T-cell (primary cell): ENCODE data around the gene P2RX4. TPM values are rescaled to one million over a fixed set of nuclear protein-coding genes. Genes with fewer than 3 reads are reported as not detected.
"Not testable (repeated sequence)": the region's sequence is repeated elsewhere in the genome, so short reads cannot be mapped to it uniquely, and the experiment has no call there.

Experiments
- ATAC-seq, 4 experiments: fragments of 200-7000 bp in 3 of 4; fragments of 150-1000 bp in 1 of 4; cut with Tn5 transposase; replicated peaks in 1 of 4; 1 replicate in 3 of 4; 2 replicates in 1 of 4; pipeline ENCODE4 v1.10.0; 2021; ENCODE audit warnings: moderate library complexity in 3 of 4, mild to moderate bottlenecking in 2 of 4, moderate number of reproducible peaks in 1 of 4
- CTCF ChIA-PET, 2 donors: fragments of 300-600 bp; sonication (Branson Sonifier 250); formaldehyde crosslinking; loops; one replicate each; lab custom pipeline; 2022; ENCODE audit warnings: antibody characterized with exemption in 2 of 2; lab: Charles Lee
- POLR2A ChIA-PET, 2 donors: fragments of 300-600 bp; sonication (Branson Sonifier 250); formaldehyde crosslinking; loops; one replicate each; lab custom pipeline; 2022; ENCODE audit warnings: antibody characterized with exemption in 2 of 2; lab: Charles Lee
- DNase-seq, 35 experiments: peaks; one replicate each; pipeline versions ENCODE4 v3.0.0 to v3.0.0-alpha.2; 2013 to 2023
- H3K27ac ChIP-seq: one replicate; pipeline ENCODE4 v1.5.1; 2013; ENCODE audit warnings: low read length
- H3K27me3 ChIP-seq, 2 experiments: replicated peaks in 1 of 2; 1 replicate in 1 of 2; 2 replicates in 1 of 2; pipeline versions ENCODE4 v1.6.1 to v1.7.0; 2013; ENCODE audit warnings: low read length in 1 of 2, mixed read lengths in 1 of 2; ENCODE audit not compliant: control insufficient read depth in 2 of 2, insufficient read depth in 2 of 2; ENCODE audit errors: extremely low read depth in 1 of 2
- H3K36me3 ChIP-seq, 2 donors: 1 replicate in 1 of 2; 2 replicates in 1 of 2; pipeline versions ENCODE4 v1.6.1 to v1.7.0; 2013; ENCODE audit warnings: low read length in 1 of 2; ENCODE audit not compliant: control insufficient read depth in 2 of 2, insufficient read depth in 1 of 2; ENCODE audit errors: extremely low read depth in 1 of 2
- H3K4me1 ChIP-seq, 2 experiments: 1 replicate in 1 of 2; 2 replicates in 1 of 2; pipeline versions ENCODE4 v1.6.1 to v1.7.0; 2013; ENCODE audit warnings: low read length in 2 of 2, mixed read lengths in 1 of 2; ENCODE audit not compliant: insufficient read depth in 2 of 2, control insufficient read depth in 1 of 2; ENCODE audit errors: extremely low read depth in 1 of 2
- H3K4me3 ChIP-seq, 2 donors: 1 replicate in 1 of 2; 2 replicates in 1 of 2; pipeline versions ENCODE4 v1.5.1 to v1.7.0; 2013; ENCODE audit warnings: mild to moderate bottlenecking in 2 of 2, low read length in 1 of 2, moderate library complexity in 1 of 2; ENCODE audit not compliant: control insufficient read depth in 1 of 2; ENCODE audit errors: extremely low read depth in 1 of 2
- H3K9me3 ChIP-seq: 2 replicates; pipeline ENCODE4 v1.7.0; 2013
- H3K27ac Mint-ChIP-seq, 2 donors: one replicate each; pipeline ENCODE4 v1.8.0; 2020 to 2021; ENCODE audit warnings: mild to moderate bottlenecking in 2 of 2, mixed read lengths in 2 of 2
- H3K27me3 Mint-ChIP-seq, 2 donors: one replicate each; pipeline ENCODE4 v1.8.0; 2021 to 2022; ENCODE audit warnings: mixed read lengths in 2 of 2
- H3K36me3 Mint-ChIP-seq: one replicate; pipeline ENCODE4 v1.8.0; 2021; ENCODE audit warnings: mixed read lengths
- H3K4me1 Mint-ChIP-seq, 3 donors: one replicate each; pipeline ENCODE4 v1.8.0; 2020 to 2022; ENCODE audit warnings: mixed read lengths in 3 of 3, mild to moderate bottlenecking in 1 of 3
- H3K4me3 Mint-ChIP-seq, 3 donors: one replicate each; pipeline ENCODE4 v1.8.0; 2020 to 2022; ENCODE audit warnings: mild to moderate bottlenecking in 3 of 3, mixed read lengths in 3 of 3, moderate library complexity in 3 of 3
- H3K9me3 Mint-ChIP-seq, 3 donors: one replicate each; pipeline ENCODE4 v1.8.0; 2020 to 2022; ENCODE audit warnings: mixed read lengths in 3 of 3
- WGBS: methylation state at CpG from one replicate; pipeline ENCODE4 v1.1.5; 2013; ENCODE audit warnings: missing lambda C conversion rate; ENCODE audit not compliant: insufficient coverage; 5-methylcytosine and 5-hydroxymethylcytosine counted together
- total RNA-seq, 35 experiments: library from RNA in 6 of 35; stranded (reverse) in 6 of 35; fragments of 120-200 nt in 1 of 35; gene quantifications; one replicate each; pipeline versions ENCODE4 v1.2.1 to v1.2.4 and lab custom pipeline; 2013 to 2026

The P2RX4 gene
- total RNA-seq, 5 donors from 2014 or later (not counting 1 experiment from before 2014, with no cell fraction given), result 36.2 to 62.3 (median 36.9) TPM

GRCh38 chr12:121255433-121255832 lies 45.5 kb downstream of the P2RX4 start:
- Mint-ChIP-seq H3K27ac (no peak overlapping the region), H3K4me1 (no peaks in the 10 kb centered on the region), H3K4me3 (no peak overlapping the region), H3K36me3 (peaks cover 61% of the 10 kb centered on the region), H3K27me3 (no peaks in the 10 kb centered on the region), H3K9me3 (no peaks in the 10 kb centered on the region)
- no peak for ATAC-seq
- Histone ChIP-seq H3K36me3 (peaks cover 22 to 32% of the 10 kb centered on the region in 2 donors), H3K4me1 (no peaks in the 10 kb centered on the region), H3K27ac (no peak overlapping the region), H3K9me3 (no peaks in the 10 kb centered on the region), H3K4me3 (no peak overlapping the region), H3K27me3 (no peaks in the 10 kb centered on the region)
- POLR2A ChIA-PET, result no interaction called here
- 96% methylated on average over 4 of the region's 9 CpGs for WGBS
- CTCF ChIA-PET, result no interaction called here
- no peak for DNase-seq

- not testable (repeated sequence) for H3K27ac Mint-ChIP-seq, H3K9me3 ChIP-seq, DNase-seq, H3K4me3 ChIP-seq, H3K27me3 ChIP-seq, H3K4me1 Mint-ChIP-seq, H3K9me3 Mint-ChIP-seq, H3K4me1 ChIP-seq, H3K27ac ChIP-seq, ATAC-seq, H3K4me3 Mint-ChIP-seq, H3K27me3 Mint-ChIP-seq
- peaks cover 59% of the 10 kb centered on the region for H3K36me3 Mint-ChIP-seq
- ChIA-PET POLR2A (interaction anchor here in 1 of 2 donors (0.6 kb wide), 1 partner anchor 9 kb away, joined by 3 read pairs; no protein-coding TSS in a partner anchor), CTCF (interaction anchor here (0.6 to 0.7 kb wide), 3 partner anchors 12 to 899 kb away, joined by 3 to 11 read pairs (median 3); no protein-coding TSS in a partner anchor)
- 43% methylated on average over 1 of the region's 8 CpGs for WGBS
- peaks cover 16 to 36% of the 10 kb centered on the region in 2 donors for H3K36me3 ChIP-seq
These were observed 47.9 kb downstream of the P2RX4 start for GRCh38 chr12:121257704-121258449.

GRCh38 chr12:121259074-121259473 lies 49.1 kb downstream of the P2RX4 start:
- Mint-ChIP-seq H3K36me3 (peaks cover 52% of the 10 kb centered on the region), H3K4me1 (no peaks in the 10 kb centered on the region), H3K27ac (no peak overlapping the region), H3K27me3 (no peaks in the 10 kb centered on the region), H3K4me3 (no peak overlapping the region), H3K9me3 (no peaks in the 10 kb centered on the region)
- H3K36me3 ChIP-seq, result peaks cover 4 to 35% of the 10 kb centered on the region in 2 donors
- ATAC-seq (no peak), DNase-seq (no peak)
- over 99% methylated on average over 10 of the region's 11 CpGs for WGBS
- no peak overlapping the region for H3K27ac ChIP-seq
- ChIA-PET CTCF (no interaction called here), POLR2A (interaction anchor here in 1 of 2 donors (0.6 kb wide), 1 partner anchor 904 kb away, joined by 4 read pairs; no protein-coding TSS in a partner anchor)
- H3K4me1 ChIP-seq, result no peaks in the 10 kb centered on the region
- no peaks in the 10 kb centered on the region for H3K27me3 ChIP-seq
- H3K4me3 ChIP-seq, result no peak overlapping the region
- no peaks in the 10 kb centered on the region for H3K9me3 ChIP-seq

GRCh38 chr12:121260091-121260490 lies 50.2 kb downstream of the P2RX4 start:
- H3K36me3 Mint-ChIP-seq, result peaks cover 49% of the 10 kb centered on the region

GRCh38 chr12:121261398-121261797 lies 51.5 kb downstream of the P2RX4 start:
- H3K4me3 ChIP-seq, result no peak overlapping the region
- DNase-seq (no peak), ATAC-seq (no peak)
- POLR2A ChIA-PET, result no interaction called here
- H3K27ac ChIP-seq, result no peak overlapping the region
- H3K4me1 Mint-ChIP-seq, result no peaks in the 10 kb centered on the region
- no peaks in the 10 kb centered on the region for H3K9me3 ChIP-seq
- H3K9me3 Mint-ChIP-seq, result no peaks in the 10 kb centered on the region
- CTCF ChIA-PET, result interaction anchor here in 1 of 2 donors (0.5 kb wide), 1 partner anchor 67 kb away, joined by 7 read pairs; no protein-coding TSS in a partner anchor
- peaks cover 11 to 37% of the 10 kb centered on the region in 2 donors for H3K36me3 ChIP-seq
- H3K27ac Mint-ChIP-seq, result no peak overlapping the region
- H3K36me3 Mint-ChIP-seq, result peaks cover 48% of the 10 kb centered on the region
- no peak overlapping the region for H3K4me3 Mint-ChIP-seq
- WGBS, result 95% methylated on average over 6 of the region's 6 CpGs
- no peaks in the 10 kb centered on the region for H3K27me3 ChIP-seq
- no peaks in the 10 kb centered on the region for H3K27me3 Mint-ChIP-seq
- no peaks in the 10 kb centered on the region for H3K4me1 ChIP-seq

More at GRCh38 chr12:121260091-121260490, 50.2 kb downstream of the P2RX4 start:
- no peak overlapping the region for H3K4me3 ChIP-seq
- H3K4me1 ChIP-seq, result no peaks in the 10 kb centered on the region
- no peaks in the 10 kb centered on the region for H3K9me3 ChIP-seq
- no peak for DNase-seq
- Mint-ChIP-seq H3K9me3 (no peaks in the 10 kb centered on the region), H3K4me3 (no peak overlapping the region), H3K27me3 (no peaks in the 10 kb centered on the region), H3K27ac (no peak overlapping the region), H3K4me1 (no peaks in the 10 kb centered on the region)
- POLR2A ChIA-PET, result no interaction called here
- peaks cover 7 to 37% of the 10 kb centered on the region in 2 donors for H3K36me3 ChIP-seq
- ATAC-seq, result no peak
- 97% methylated on average over 6 of the region's 7 CpGs for WGBS
- H3K27me3 ChIP-seq, result no peaks in the 10 kb centered on the region
- CTCF ChIA-PET, result no interaction called here
- H3K27ac ChIP-seq, result no peak overlapping the region

GRCh38 chr12:121263206-121263935 lies 53.4 kb downstream of the P2RX4 start:
- Mint-ChIP-seq H3K27me3 (no peaks in the 10 kb centered on the region), H3K9me3 (no peaks in the 10 kb centered on the region), H3K36me3 (peaks cover 41% of the 10 kb centered on the region), H3K27ac (no peak overlapping the region), H3K4me3 (no peak overlapping the region), H3K4me1 (no peaks in the 10 kb centered on the region)
- H3K27me3 ChIP-seq, result no peaks in the 10 kb centered on the region
- no peak overlapping the region for H3K4me3 ChIP-seq
- WGBS, result 100% methylated on average over 3 of the region's 10 CpGs
- ChIA-PET CTCF (no interaction called here), POLR2A (no interaction called here)
- no peaks in the 10 kb centered on the region for H3K4me1 ChIP-seq
- H3K36me3 ChIP-seq, result peaks cover 15 to 37% of the 10 kb centered on the region in 2 donors
- no peak overlapping the region for H3K27ac ChIP-seq
- ATAC-seq, result no peak
- DNase-seq, result no peak
- H3K9me3 ChIP-seq, result no peaks in the 10 kb centered on the region
